Measurements from ENCODE around the gene QSOX1.
"Not testable (repeated sequence)": the region's sequence is repeated elsewhere in the genome, so short reads cannot be mapped to it uniquely, and the experiment has no call there.

Gene QSOX1, protein sequence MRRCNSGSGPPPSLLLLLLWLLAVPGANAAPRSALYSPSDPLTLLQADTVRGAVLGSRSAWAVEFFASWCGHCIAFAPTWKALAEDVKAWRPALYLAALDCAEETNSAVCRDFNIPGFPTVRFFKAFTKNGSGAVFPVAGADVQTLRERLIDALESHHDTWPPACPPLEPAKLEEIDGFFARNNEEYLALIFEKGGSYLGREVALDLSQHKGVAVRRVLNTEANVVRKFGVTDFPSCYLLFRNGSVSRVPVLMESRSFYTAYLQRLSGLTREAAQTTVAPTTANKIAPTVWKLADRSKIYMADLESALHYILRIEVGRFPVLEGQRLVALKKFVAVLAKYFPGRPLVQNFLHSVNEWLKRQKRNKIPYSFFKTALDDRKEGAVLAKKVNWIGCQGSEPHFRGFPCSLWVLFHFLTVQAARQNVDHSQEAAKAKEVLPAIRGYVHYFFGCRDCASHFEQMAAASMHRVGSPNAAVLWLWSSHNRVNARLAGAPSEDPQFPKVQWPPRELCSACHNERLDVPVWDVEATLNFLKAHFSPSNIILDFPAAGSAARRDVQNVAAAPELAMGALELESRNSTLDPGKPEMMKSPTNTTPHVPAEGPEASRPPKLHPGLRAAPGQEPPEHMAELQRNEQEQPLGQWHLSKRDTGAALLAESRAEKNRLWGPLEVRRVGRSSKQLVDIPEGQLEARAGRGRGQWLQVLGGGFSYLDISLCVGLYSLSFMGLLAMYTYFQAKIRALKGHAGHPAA

DNA sequence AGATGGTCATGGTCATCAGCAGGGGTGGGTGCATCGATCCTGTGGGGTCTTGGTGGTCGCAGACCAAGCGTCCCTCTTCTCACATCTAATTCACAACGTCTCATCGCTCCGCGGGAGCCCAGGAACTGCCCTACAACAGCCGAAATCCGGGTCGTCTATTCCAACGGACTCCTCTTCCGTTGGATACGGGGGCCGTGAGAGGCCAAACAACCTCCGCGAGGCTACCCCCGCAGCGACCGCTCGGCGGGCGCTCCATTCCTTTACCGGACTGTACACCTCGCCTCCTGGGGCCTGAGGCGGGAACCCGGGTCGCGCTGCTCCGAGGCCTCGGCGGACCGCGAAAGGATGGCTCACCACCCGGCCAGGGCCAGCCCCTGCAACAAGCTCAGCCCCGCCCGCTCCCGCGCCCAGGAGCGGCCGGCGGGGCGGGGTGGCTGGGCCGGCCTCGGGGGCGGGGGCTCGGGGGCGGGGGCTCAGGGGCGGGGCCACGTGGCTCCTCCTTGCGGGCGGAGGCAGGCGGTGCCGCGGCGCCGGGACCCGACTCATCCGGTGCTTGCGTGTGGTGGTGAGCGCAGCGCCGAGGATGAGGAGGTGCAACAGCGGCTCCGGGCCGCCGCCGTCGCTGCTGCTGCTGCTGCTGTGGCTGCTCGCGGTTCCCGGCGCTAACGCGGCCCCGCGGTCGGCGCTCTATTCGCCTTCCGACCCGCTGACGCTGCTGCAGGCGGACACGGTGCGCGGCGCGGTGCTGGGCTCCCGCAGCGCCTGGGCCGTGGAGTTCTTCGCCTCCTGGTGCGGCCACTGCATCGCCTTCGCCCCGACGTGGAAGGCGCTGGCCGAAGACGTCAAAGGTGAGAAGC lies at the start of gene QSOX1:
TSS of gene QSOX1 (plus strand) at position 545 of the 857 bp plus-strand sequence. CDS start at position 584, 39 bp downstream.
- in situ Hi-C loops (cut with HindIII; ENCODE audit: low sequenced_read_pairs): no loop called here

DNA sequence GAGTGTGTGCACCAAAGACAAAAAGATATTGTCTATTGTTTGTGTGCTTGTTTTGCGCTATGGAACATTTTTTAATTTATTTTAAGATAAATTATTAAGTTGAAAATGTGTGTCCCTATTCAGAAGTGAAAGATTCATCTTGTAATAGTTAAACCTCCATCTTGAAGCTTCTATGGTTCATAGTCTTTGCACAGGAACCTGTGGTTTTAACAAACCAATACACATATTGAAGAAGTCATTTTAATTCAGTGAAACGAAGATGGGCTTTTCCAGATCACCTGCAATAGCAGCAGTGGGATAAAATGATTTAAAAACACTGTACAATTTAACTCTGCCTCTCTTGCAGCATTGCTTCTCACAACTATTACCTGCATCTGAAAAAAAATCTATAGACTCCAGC lies 42.6 kb upstream of the QSOX1 start:
- in situ Hi-C loops (cut with HindIII; ENCODE audit: low sequenced_read_pairs): no loop called here

DNA sequence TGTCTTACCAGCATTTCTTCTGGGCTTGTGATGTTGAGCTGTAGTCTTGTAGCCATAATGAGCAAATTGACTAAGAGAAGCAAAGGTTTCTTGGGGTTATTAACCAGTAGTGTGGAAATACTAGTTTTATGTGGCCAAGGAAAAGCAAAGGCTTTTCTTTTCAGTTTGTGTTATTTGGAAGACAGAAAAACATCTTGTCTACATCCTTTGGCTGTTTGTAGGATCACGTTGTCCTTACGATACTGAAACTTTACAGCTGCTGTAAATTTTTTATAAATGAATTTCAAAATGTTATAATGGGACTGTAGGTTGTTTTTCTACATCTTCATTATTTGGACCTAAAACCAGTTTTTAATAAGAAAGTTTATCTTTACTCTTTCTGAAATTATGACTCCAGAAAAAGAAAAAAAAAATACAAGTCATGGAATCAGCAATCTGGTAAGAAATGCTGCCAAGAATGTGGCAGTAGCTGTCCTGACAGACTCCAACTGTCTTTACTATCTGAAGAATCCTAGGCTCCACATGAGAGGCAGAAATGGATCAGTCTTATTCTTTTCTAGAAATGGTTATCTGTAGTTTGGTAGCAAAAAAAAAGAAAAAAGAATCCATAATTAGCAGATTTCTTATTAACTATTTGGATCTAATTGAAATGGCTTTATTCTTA lies 41.6 kb upstream of the QSOX1 start:
- in situ Hi-C loops (cut with HindIII; ENCODE audit: low sequenced_read_pairs): no loop called here

DNA sequence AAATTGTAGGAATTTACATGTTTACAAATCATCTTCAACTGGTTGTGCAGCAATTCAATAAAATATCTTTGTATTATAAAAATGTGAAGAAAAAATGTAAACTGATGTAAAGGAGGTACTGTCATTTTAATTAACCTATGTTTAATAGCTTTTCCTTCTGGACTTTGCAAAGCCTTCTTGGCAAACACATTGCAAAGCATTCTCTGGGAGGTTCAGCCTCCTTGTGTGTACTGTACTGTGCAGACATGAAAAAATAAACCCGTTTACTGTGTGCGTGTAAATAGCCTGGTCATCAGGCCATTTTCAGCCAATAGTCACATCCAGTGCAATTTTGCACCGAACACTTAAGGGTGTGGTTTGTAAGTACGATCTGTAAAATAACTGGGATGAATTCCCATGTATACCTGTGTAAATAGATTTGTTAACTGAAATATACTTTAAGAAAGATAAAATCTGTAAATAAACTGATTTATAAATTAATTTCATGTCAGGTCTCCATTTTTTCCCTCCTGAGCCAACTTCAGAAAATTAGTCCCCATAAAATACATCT lies 40.2 kb upstream of the QSOX1 start:
- in situ Hi-C loops (cut with HindIII; ENCODE audit: low sequenced_read_pairs): no loop called here

DNA sequence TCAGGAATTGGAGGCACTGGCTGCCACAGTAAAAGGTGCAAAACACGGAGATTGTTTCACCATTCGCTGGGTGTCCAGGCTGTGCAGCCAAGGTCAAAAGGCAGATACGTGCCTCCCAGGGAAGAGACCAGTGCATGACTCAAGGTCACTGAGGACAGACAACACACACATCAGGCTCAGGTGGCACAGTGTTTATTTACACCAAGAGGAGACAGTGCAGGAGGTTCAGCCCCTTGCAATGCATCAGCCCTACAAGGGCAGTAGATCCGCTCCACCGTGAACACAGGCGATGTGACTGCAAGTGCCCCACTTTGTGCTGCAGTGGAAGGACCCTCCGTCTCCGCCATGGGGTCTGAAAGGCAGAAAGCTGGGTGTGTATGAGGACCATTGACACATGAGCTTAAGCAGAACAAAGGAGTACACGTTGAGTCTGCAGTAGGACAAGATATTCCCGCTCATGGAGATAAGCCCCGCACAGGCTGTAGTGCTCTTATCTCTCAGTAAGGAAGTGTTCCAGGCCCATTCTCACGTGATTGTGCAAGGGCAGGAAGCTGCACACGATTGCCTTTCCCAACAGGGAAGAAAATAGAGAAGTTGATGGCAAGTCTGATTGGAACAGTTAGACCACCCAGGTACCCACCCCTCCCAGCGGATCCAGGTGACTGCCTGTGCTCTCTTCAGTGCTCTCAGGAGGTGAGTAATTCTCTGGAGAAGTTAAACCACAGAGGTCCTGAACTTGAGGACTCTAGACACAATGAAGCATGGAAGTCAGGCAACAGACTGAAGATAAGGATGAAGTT lies 37.5 kb upstream of the QSOX1 start:
- in situ Hi-C loops (cut with HindIII; ENCODE audit: low sequenced_read_pairs): no loop called here

DNA sequence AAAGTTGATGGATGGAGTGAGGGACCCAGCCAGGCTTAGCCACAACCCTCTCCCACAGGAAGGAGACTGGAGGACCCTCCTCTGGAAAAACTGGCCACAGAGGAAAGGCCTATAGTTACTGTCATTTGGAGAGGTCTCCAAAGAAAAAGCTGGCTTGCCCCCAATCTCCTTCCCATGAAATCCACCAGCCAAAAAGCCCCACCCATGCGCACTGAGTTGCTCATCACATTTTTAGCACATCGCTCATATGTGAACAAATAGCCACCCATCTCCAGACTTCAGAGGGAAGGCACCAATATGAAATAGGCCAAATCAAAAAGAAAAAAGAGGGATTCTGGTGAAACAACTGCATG lies 36.9 kb upstream of the QSOX1 start:
- in situ Hi-C loops (cut with HindIII; ENCODE audit: low sequenced_read_pairs): no loop called here

DNA sequence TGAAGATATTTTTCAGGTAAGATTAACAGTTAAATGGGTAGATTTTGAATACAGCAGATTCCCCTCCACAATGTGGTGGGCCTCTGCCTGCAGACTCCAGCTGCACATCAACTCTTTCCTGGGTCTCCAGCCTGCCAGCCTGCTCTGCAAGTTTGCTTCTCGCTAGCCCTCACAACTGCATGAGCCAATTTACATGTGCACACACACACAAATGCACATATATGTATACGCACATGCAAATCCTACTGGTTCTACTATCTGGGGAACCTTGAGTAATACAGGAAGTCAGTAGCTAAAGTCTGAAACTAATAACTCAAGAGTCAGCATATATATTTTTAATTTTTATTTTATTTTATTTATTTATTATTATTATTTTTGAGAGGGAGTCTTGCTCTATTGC lies 34.8 kb upstream of the QSOX1 start:
- in situ Hi-C loops (cut with HindIII; ENCODE audit: low sequenced_read_pairs): no loop called here

DNA sequence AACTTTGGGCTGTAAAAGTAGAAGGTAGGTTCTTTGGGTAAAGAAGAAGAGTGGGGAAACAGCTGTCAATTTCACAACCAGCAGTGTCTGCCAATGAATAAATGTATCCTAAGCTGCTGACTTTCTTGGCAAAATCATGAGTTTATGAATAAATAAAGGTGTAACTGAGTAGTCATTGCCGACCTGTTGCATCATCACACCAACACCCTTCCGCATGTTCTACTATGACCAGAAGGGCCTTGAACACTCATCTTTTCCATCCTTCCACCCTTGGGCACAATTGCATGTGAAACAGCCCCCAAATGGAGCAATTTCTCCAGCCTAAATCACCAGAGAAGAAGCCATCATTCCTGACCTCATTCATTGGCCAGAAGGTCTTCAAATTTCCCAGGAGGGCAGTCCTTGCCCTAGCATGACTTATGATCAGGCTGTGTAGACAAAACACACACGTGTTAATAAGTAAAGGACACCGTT lies 31.2 kb upstream of the QSOX1 start:
- in situ Hi-C loops (cut with HindIII; ENCODE audit: low sequenced_read_pairs): no loop called here

DNA sequence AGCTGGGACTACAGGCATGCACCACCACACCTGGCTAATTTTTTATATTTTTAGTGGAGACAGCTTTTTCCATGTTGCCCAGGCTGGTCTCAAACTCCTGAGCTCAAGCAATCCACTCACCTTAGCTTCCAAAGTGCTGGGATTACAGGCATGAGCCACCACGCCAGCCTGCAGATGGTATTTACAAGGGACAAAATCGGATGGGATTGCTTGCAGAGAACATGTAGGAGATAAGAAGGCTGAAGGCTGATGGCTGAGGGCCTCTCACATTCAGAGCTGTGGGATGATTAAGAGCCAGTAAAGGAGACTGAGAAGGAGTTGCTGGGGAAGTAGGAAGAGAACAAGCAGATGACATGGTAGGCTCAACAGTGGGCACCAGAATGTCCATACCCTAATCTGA lies 24.0 kb upstream of the QSOX1 start:
- in situ Hi-C loops (cut with HindIII; ENCODE audit: low sequenced_read_pairs): no loop called here

DNA sequence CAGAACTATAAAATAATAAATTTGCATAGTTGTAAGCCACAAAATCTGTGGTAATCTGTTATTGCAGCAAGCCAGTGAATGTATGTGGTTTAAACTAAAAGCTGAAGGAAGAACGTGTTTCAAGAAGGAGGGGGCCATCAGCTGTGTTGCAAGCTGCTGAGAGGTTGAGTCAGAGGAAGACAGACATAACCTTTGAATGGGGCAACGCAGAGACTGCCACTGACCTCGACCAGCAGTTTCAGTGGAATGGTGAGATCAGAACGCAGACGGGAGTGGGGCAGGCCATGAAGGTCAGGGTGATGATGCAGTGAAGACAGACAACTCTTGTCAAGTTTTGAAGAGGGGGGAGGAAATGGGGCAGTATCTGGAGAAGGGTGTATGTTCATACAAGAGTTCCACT lies 23.2 kb upstream of the QSOX1 start:
- in situ Hi-C loops (cut with HindIII; ENCODE audit: low sequenced_read_pairs): no loop called here

DNA sequence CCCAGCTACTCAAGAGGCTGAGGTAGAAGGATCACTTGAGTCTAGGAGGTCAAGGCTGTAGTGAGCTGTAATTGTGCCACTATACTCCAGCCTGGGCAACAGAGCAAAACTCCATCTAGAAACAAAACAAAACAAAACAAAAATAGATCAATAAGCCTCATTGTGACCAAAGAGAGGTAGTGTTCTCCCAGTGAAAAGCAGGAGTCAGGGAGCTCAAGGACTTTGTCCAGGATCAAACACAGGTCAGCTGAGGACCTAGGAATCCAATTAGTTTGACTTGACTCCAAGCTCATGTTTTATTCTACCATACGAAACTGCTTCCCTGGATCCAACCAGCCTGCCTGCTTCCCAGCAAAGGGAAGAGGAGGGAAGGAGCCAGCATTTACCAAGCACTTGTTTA lies 21.5 kb upstream of the QSOX1 start:
- in situ Hi-C loops (cut with HindIII; ENCODE audit: low sequenced_read_pairs): no loop called here

DNA sequence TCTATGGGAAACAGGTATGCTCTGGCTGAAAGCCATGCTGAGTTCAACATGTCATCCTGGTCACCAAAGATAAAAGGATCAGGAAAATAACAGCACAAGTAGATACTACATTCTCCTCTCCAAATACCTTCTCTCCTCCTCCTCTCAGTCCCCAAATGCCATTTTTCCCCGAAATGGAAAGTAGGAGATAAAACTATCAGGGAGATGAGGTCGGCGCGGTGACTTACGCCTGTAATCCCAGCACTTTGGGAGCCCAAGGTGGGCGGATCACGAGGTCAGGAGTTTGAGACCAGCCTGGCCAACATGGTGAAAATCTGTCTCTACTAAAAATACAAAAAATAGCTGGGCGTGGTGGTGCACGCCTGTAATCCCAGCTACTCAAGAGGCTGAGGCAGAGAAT lies 21.0 kb upstream of the QSOX1 start:
- in situ Hi-C loops (cut with HindIII; ENCODE audit: low sequenced_read_pairs): not testable (repeated sequence)

DNA sequence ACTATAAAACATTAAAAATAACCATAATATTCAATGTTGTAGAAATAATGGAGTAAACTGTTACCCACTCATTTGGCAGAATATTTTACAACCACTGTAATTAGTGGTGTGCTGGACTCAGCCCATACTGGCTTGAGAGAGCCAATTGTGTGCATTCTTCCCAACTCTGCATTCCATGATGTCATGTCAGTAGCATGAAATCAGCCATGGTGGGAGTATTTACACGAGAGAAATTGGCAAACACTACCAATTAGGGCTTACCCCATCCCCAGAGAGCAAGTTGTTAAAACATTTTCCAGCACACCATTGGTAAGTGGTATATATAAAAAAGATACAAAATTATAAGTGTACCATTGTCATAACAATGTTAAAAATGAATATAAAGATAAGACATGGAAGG lies 19.1 kb upstream of the QSOX1 start:
- in situ Hi-C loops (cut with HindIII; ENCODE audit: low sequenced_read_pairs): no loop called here

DNA sequence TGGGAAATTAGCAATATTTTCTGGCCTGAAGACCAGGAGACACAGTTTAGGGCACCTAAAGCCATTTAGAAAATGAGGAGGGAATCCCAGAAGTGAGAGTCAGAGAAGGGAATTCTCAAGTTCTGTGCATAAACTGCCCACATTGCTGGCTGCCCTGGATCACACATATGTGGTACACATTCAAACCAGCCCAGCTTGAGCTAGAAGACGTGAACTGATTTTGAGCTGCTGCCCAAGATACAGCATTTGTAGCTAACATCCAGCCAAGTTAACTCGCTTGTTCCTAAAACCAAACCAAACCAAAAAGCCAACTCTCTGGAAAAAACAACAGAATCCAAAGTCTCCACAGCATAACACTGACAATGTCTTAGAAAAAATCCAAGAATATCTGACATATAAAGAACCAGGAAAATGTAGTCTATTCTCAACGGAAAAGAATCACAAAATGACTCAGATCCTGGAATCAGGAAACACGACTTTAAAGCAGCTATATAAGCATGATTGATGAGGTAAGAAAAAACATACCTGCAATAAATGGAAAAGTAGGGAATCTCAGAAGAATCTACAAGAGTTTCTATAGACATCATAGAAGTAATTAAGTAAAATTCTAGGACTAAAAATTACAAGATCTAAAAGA lies 18.2 kb upstream of the QSOX1 start:
- in situ Hi-C loops (cut with HindIII; ENCODE audit: low sequenced_read_pairs): no loop called here

DNA sequence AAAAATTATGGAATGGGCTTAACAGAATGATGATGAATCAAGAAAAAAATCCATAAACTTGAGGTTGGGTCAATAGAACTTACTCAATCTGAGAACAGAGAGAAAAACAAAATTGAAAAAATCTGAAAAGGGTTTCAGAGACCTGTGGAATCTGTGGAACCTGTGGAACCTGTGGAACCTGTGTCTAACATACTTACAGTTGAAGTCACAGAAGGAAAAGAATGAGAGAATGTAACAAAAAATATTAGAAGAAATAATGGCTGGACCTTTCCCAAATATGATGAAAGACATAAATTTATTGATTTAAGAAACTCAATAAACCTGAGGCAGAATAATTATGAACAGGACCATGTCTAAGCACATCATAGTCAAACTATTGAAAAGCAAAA lies 17.7 kb upstream of the QSOX1 start:
- in situ Hi-C loops (cut with HindIII; ENCODE audit: low sequenced_read_pairs): no loop called here

DNA sequence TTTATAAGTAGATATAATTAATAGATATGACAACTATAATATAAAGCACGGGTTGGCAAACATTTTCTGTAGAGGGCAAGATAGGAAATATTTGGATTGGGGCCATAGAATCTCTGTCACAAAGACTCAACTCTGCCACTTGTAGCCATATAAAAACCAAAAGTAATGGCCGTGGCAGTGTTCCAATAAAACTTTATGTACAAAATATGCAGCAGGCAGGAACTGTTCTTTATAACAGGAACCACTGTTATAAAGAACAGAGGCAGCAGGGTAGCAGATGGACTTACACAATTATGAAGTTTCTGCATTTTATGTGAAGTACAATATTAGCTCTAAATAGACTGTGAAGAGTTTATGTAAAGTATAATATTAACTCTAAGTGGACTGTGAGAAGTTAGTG lies 16.9 kb upstream of the QSOX1 start:
- in situ Hi-C loops (cut with HindIII; ENCODE audit: low sequenced_read_pairs): no loop called here

DNA sequence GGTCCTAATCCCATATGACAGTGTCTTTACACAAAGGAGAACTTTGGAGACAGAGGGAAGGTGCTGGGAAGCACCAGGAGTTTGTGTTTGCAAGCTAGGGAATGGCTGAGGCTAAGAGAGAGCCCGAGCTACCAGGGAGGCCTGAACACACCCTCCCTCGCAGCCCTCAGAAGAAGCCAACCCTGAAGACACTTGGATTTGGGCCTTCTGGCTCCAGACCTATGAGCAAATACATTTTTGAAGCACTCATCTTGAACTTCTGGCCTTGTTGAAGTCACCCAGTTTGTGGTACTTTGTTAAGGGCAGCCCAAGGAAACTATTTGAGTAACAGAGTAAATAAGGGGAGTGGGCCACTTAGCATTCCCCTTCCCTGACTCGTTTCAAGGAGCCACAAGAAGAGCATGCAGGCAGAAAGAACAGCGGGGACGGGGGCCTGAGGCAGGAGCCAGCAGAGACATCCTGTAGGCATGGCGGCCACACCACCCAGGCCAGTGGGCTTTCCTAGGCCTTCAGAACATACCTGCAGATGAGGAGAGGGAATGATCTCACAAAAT lies 13.2 kb upstream of the QSOX1 start:
- in situ Hi-C loops (cut with HindIII; ENCODE audit: low sequenced_read_pairs): no loop called here

DNA sequence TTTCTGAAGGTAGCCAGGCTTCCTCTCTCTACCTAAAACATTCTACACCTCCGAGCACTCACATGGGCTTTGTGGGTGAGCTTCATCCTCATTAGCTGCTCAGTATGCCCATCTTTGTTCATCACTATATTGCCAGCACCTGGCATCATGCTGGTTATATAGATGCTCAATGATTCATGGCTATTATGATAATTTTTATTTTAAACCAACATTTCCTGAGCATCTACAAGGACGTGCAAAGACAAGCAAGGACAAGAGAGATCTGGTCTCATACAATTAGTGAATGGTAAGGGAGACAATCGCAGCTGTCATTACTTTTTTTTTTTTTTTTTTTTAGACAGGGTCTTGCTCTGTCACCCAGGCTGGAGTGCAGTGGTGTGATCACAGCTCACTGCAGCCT lies 11.3 kb upstream of the QSOX1 start:
- in situ Hi-C loops (cut with HindIII; ENCODE audit: low sequenced_read_pairs): no loop called here

Data from endothelial cell of hepatic sinusoid (primary cell).